PFSK-1 (cell line): ENCODE data around the gene BCAR3.

Experiments
- FOXP2 ChIP-seq: optimal IDR thresholded peaks from 2 replicates; pipeline ENCODE3; 2011; ENCODE audit warnings: borderline replicate concordance, control low read depth, inconsistent platforms; ENCODE audit not compliant: insufficient read depth; ENCODE audit errors: extremely low read length, extremely low read depth
- POLR2AphosphoS5 ChIP-seq: IDR thresholded peaks from 2 replicates; pipeline ENCODE4 v1.6.1; 2012; ENCODE audit warnings: low read depth, mild to moderate bottlenecking, control low read depth, low read length, moderate library complexity
- SIN3A ChIP-seq: IDR thresholded peaks from 2 replicates; pipeline ENCODE4 v1.6.1; 2012; ENCODE audit warnings: mild to moderate bottlenecking, low read length, moderate library complexity, borderline replicate concordance; ENCODE audit not compliant: insufficient read depth
- TAF1 ChIP-seq: IDR thresholded peaks from 2 replicates; pipeline ENCODE4 v1.6.1; 2012; ENCODE audit warnings: low read length, control low read depth, borderline replicate concordance; ENCODE audit not compliant: insufficient read depth
- TF ChIP-seq, protein P1 (sequence below), 2 experiments: IDR thresholded peaks; 2 replicates each; pipeline versions ENCODE4 v1.6.1 to v1.8.0; 2011 to 2012; ENCODE audit warnings: low read depth in 2 of 2, low read length in 2 of 2, control low read depth in 1 of 2, inconsistent platforms in 1 of 2, mild to moderate bottlenecking in 1 of 2, moderate library complexity in 1 of 2; ENCODE audit not compliant: insufficient read depth in 1 of 2

Gene BCAR3

DNA sequence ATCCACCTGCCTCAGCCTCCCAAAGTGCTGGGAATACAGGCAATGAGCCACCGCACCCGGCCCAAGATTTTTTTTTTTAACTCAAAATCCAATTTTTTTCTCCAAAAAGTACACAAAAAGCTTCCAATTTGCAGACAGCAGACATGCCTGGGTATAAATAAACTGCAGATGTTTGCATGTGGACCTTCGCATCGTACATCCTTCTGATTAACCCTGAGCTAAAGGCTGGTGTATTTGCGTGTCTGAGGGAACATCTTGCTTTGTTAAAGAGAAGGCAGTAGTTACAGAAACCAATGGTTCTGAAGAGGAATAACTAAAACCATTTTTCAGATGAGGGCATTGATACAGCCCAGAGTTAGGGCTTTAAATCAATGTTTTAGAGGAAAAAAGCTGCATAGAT, 12.7 kb downstream of the BCAR3 start:
- no peak for TF ChIP-seq FOXP2
- TF ChIP-seq SIN3A: no peak
- no peak for TF ChIP-seq POLR2AphosphoS5
- TF ChIP-seq, protein P1, sequence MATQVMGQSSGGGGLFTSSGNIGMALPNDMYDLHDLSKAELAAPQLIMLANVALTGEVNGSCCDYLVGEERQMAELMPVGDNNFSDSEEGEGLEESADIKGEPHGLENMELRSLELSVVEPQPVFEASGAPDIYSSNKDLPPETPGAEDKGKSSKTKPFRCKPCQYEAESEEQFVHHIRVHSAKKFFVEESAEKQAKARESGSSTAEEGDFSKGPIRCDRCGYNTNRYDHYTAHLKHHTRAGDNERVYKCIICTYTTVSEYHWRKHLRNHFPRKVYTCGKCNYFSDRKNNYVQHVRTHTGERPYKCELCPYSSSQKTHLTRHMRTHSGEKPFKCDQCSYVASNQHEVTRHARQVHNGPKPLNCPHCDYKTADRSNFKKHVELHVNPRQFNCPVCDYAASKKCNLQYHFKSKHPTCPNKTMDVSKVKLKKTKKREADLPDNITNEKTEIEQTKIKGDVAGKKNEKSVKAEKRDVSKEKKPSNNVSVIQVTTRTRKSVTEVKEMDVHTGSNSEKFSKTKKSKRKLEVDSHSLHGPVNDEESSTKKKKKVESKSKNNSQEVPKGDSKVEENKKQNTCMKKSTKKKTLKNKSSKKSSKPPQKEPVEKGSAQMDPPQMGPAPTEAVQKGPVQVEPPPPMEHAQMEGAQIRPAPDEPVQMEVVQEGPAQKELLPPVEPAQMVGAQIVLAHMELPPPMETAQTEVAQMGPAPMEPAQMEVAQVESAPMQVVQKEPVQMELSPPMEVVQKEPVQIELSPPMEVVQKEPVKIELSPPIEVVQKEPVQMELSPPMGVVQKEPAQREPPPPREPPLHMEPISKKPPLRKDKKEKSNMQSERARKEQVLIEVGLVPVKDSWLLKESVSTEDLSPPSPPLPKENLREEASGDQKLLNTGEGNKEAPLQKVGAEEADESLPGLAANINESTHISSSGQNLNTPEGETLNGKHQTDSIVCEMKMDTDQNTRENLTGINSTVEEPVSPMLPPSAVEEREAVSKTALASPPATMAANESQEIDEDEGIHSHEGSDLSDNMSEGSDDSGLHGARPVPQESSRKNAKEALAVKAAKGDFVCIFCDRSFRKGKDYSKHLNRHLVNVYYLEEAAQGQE (IDR thresholded peaks at IDR 0.05; ENCODE audit: insufficient read depth in 1 of 2, low read depth in 2 of 2, low read length in 2 of 2): no peak
- TF ChIP-seq TAF1: no peak

DNA sequence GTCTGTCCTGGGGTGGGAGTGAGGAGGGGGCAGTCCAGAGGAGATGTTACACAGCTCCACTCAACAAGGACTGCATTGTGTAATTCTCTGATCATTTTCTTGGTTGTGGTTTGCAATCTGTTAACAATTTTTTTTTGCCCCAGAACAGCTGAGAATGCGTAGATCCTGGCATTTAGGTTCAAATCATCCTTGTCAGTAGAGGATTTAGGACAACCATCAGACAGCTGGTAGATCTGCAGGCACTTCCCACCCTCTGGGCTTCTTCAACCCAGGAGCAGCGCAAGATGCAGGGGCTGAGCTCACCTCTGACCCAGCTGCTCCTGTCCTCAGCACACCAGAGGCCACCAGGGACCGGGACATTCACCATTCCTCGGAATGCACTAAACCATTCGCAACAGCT, 13.5 kb downstream of the BCAR3 start:
- no peak for TF ChIP-seq FOXP2
- TF ChIP-seq, protein P1 (IDR thresholded peaks at IDR 0.05; ENCODE audit: insufficient read depth in 1 of 2, low read depth in 2 of 2, low read length in 2 of 2): no peak
- TF ChIP-seq TAF1: no peak
- TF ChIP-seq SIN3A: no peak
- TF ChIP-seq POLR2AphosphoS5: no peak

DNA sequence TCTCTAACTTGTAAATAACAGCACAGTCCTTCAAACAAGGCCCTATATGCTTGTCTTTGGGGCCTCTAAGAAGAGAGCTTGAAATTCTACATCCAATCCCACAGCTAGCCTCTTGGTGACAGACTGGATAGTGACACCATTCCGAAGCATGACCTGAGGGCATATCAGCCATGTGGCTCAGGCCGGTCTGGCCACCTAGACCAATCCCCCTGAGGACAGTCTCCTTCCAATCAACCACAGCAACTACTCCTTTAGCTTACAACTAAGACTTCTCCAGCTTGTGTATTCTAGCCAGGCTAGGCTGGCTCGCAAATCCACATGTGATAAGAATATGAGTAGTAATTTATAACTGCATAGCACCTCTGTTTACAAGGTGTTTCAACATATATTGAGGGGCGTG, 14.0 kb downstream of the BCAR3 start:
- TF ChIP-seq SIN3A (no peak), POLR2AphosphoS5 (no peak), FOXP2 (no peak), TAF1 (no peak)
- TF ChIP-seq, protein P1 (IDR thresholded peaks at IDR 0.05; ENCODE audit: insufficient read depth in 1 of 2, low read depth in 2 of 2, low read length in 2 of 2): no peak

DNA sequence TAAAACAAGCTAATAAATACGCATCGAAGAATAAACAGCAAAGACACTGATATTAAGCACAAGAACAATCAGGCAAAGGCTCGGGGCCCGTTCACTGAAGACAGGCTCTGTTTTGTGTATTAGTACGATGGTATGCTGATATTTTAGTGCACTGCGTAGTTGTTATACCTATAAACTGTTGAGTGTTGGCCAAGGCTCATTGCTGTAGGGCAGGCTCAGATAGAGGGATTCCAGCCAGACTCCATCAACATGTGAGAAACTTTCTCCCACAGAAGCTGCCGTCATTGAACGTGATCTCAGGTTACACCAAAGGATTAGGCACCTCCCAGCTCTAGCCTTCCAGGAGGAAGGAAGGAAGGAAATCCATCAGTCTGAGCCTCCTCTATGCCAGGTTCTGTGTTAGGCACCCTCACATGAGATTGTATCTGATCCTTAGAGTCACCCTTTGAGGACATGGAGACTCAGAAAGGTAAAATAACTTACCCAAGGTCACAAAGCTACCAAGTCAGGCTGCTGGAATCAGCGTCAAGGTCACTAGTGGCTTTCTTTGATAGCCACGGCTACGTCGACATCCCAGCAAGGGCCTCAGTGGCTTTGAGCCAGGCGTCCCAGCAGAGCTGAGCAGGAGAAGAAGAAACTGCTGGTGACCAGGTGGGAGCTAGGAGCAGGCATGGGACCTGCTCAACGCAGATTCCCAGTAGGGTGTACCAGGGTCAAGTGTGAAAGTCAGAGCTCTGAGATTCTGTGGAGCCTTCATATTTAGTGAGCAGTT, 14.8 kb downstream of the BCAR3 start:
- TF ChIP-seq POLR2AphosphoS5 (no peak), FOXP2 (no peak), SIN3A (no peak), TAF1 (no peak)
- TF ChIP-seq, protein P1 (IDR thresholded peaks at IDR 0.05; ENCODE audit: insufficient read depth in 1 of 2, low read depth in 2 of 2, low read length in 2 of 2): no peak

DNA sequence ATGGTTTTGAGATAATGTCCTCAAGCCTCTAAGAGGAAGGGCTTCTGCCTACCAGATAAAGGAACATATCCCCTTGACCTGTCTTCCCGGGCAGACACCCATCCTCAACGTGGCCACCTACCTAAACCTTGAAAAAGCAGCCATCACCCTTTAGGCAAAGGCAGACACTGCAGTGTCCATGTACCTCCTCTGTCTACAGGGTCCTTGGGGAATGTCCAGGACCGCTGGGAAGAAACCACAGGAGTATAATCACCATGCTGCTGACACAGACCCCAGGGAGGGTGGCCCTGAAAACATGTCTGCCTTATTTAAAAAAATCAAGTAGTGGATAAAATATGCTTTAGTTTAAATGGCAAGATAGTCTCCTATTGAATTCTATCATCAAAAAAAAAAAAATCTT, 16.6 kb downstream of the BCAR3 start:
- TF ChIP-seq POLR2AphosphoS5 (no peak), TAF1 (no peak), SIN3A (no peak), FOXP2 (no peak)
- TF ChIP-seq, protein P1 (IDR thresholded peaks at IDR 0.05; ENCODE audit: insufficient read depth in 1 of 2, low read depth in 2 of 2, low read length in 2 of 2): no peak
